Measurements from ENCODE around the gene DNM1L.

DNA sequence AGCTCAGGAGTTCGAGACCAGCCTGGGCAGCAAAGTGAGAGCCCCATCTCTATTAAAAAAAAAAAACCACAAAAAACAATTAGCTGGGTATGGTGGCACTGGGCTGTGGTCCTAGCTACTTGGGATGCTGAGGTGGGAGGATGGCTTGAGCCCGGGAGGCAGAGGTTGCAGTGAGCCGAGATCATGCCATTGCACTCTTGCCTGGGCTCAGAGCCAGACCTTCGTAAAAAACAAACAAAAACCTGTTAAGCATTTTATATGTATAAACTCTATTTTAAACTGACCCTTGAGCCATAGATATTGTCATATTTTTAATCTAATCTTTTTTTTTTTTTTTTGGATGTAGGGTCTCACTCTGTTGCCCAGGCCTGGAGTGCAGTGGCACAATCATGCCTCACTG is 35.7 kb downstream of the DNM1L start:
- no peak for TF ChIP-seq EP300 (IDR thresholded peaks at IDR 0.05)
- TF ChIP-seq, protein P1, sequence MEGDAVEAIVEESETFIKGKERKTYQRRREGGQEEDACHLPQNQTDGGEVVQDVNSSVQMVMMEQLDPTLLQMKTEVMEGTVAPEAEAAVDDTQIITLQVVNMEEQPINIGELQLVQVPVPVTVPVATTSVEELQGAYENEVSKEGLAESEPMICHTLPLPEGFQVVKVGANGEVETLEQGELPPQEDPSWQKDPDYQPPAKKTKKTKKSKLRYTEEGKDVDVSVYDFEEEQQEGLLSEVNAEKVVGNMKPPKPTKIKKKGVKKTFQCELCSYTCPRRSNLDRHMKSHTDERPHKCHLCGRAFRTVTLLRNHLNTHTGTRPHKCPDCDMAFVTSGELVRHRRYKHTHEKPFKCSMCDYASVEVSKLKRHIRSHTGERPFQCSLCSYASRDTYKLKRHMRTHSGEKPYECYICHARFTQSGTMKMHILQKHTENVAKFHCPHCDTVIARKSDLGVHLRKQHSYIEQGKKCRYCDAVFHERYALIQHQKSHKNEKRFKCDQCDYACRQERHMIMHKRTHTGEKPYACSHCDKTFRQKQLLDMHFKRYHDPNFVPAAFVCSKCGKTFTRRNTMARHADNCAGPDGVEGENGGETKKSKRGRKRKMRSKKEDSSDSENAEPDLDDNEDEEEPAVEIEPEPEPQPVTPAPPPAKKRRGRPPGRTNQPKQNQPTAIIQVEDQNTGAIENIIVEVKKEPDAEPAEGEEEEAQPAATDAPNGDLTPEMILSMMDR (IDR thresholded peaks at IDR 0.05) = no peak

Measured in upper lobe of left lung (tissue), 4 donors.